ENCODE measurements around the gene OR11H12. TPM values are rescaled to one million over a fixed set of nuclear protein-coding genes. Genes with fewer than 3 reads are reported as not detected.
"Not testable (repeated sequence)": the region's sequence is repeated elsewhere in the genome, so short reads cannot be mapped to it uniquely, and the experiment has no call there.

OR11H12 gene
- polyA plus RNA-seq (ENCODE audit: insufficient read length in 3 of 3): not detected

GRCh38 chr14:18600817-18601216 is at the start of gene OR11H12:
Gene OR11H12 (plus strand): TSS chr14:18601117. CDS start chr14:18601117, 0 bp downstream.
- DNase-seq (ENCODE audit: low read depth in 3 of 3, low spot score in 2 of 3): not testable (repeated sequence)

GRCh38 chr14:18582908-18583307 is 18.0 kb upstream of the OR11H12 start:
- not testable (repeated sequence) for DNase-seq (ENCODE audit: low read depth in 3 of 3, low spot score in 2 of 3)

- DNase-seq (ENCODE audit: low read depth in 3 of 3, low spot score in 2 of 3): not testable (repeated sequence)
These were observed 25.8 kb downstream of the OR11H12 start for GRCh38 chr14:18626610-18627213.

GRCh38 chr14:18636066-18636465 is 35.1 kb downstream of the OR11H12 start:
- not testable (repeated sequence) for DNase-seq (ENCODE audit: low read depth in 3 of 3, low spot score in 2 of 3)

GRCh38 chr14:18638032-18638431 is 37.1 kb downstream of the OR11H12 start:
- DNase-seq (ENCODE audit: low read depth in 3 of 3, low spot score in 2 of 3): not testable (repeated sequence)

GRCh38 chr14:18638785-18639184 is 37.9 kb downstream of the OR11H12 start:
- not testable (repeated sequence) for DNase-seq (ENCODE audit: low read depth in 3 of 3, low spot score in 2 of 3)

- not testable (repeated sequence) for DNase-seq (ENCODE audit: low read depth in 3 of 3, low spot score in 2 of 3)
These were observed 45.3 kb downstream of the OR11H12 start for GRCh38 chr14:18646075-18646730.
